RWPE1 (cell line): ENCODE measurements around the gene C11orf24.

ENCODE experiments used
- CTCF ChIA-PET: fragments of 350-600 bp; sonication (Branson Sonifier 250); formaldehyde crosslinking; extraction: SDS; loops from one replicate; lab custom pipeline; 2021; lab: Yijun Ruan, JAX
- POLR2A ChIA-PET: fragments of 400-600 bp; formaldehyde crosslinking; extraction: SDS; loops from one replicate; lab custom pipeline; 2020; ENCODE audit warnings: antibody characterized with exemption; ENCODE audit not compliant: low non-redundant PET; lab: Yijun Ruan, JAX
- DNase-seq: peaks from one replicate; pipeline ENCODE4 v3.0.0; 2012; ENCODE audit warnings: low spot score
- H3K27ac ChIP-seq: fragments of 450-650 bp; 2 replicates; pipeline ENCODE4 v1.5.1; 2017
- CTCF ChIP-seq: fragments of 450-650 bp; conservative IDR thresholded peaks from 2 replicates; pipeline ENCODE4 v1.5.1; 2017; ENCODE audit warnings: low read depth, mild to moderate bottlenecking

C11orf24 gene

GRCh38 chr11:68242616-68243015 lies 29.2 kb downstream of the C11orf24 start:
- DNase-seq, result no peak
- TF ChIP-seq CTCF, result no peak
- H3K27ac ChIP-seq, result no peak overlapping the region
- CTCF ChIA-PET, result no interaction called here
- POLR2A ChIA-PET, result no interaction called here

- CTCF ChIA-PET, result interaction anchor here (0.8 kb wide), 1 partner anchor 67 kb away, joined by 4 read pairs; no protein-coding TSS in a partner anchor
- POLR2A ChIA-PET, result no interaction called here
- TF ChIP-seq CTCF, result no peak
- no peak overlapping the region for H3K27ac ChIP-seq
- DNase-seq, result no peak
Measured at GRCh38 chr11:68231621-68232020, 40.2 kb downstream of the C11orf24 start.

- ChIA-PET POLR2A (no interaction called here), CTCF (interaction anchor here (0.6 to 1.0 kb wide), 2 partner anchors 42 to 1773 kb away, joined by 3 to 5 read pairs; no protein-coding TSS in a partner anchor)
- DNase-seq, result no peak
- no peak for TF ChIP-seq CTCF
- H3K27ac ChIP-seq, result no peak overlapping the region
Measured at GRCh38 chr11:68229601-68230000, 42.2 kb downstream of the C11orf24 start.

- CTCF ChIA-PET, result interaction anchor here (0.6 kb wide), 1 partner anchor 11 kb away, joined by 3 read pairs; no protein-coding TSS in a partner anchor
- TF ChIP-seq CTCF, result no peak
- POLR2A ChIA-PET, result no interaction called here
- H3K27ac ChIP-seq, result no peak overlapping the region
- no peak for DNase-seq
Measured at GRCh38 chr11:68226421-68226820, 45.4 kb downstream of the C11orf24 start.

GRCh38 chr11:68224606-68225005 lies 47.2 kb downstream of the C11orf24 start:
- no peak overlapping the region for H3K27ac ChIP-seq
- POLR2A ChIA-PET, result interaction anchor here (0.6 kb wide), 1 partner anchor 22 kb away, joined by 3 read pairs; no protein-coding TSS in a partner anchor
- no peak for TF ChIP-seq CTCF
- CTCF ChIA-PET, result no interaction called here
- no peak for DNase-seq

- CTCF ChIA-PET, result interaction anchor here (1.0 kb wide), 1 partner anchor 14 kb away, joined by 3 read pairs; no protein-coding TSS in a partner anchor
- DNase-seq, result no peak
- no peak overlapping the region for H3K27ac ChIP-seq
- POLR2A ChIA-PET, result no interaction called here
- no peak for TF ChIP-seq CTCF
Measured at GRCh38 chr11:68223275-68223674, 48.5 kb downstream of the C11orf24 start.
